ENCODE results near the gene ARHGDIG.
"Not testable (repeated sequence)": the region's sequence is repeated elsewhere in the genome, so short reads cannot be mapped to it uniquely, and the experiment has no call there.

The ARHGDIG gene

GRCh38 chr16:280552-280951 lies at the start of gene ARHGDIG:
ARHGDIG (plus strand) TSS chr16:280591; CDS start chr16:280681, 90 bp downstream.
- in situ Hi-C loops (cut with MboI; ENCODE audit: low sequenced_read_pairs): no loop called here

DNA sequence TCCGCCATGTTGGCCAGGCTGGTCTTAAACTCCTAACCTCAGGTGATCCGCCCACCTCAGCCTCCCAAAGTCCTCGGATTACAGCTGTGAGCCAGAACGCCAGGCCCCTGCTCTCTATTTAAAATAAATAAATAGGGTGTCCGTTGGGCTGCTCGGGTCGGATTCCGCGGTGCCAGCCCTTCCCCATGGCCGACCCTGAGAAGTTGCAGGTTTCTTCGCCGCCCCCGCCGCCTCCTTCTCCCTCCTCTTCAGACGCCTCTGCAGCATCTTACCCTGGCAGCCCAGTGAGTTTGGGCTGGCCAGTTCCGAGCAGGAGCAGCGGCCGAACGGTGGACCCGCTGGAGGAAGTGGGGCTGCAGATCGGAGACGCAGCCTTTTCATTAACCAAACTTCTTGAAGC lies 49.4 kb upstream of the ARHGDIG start:
- in situ Hi-C loops (cut with MboI; ENCODE audit: low sequenced_read_pairs): no loop called here

GRCh38 chr16:234468-235305 lies 45.7 kb upstream of the ARHGDIG start, which contains the start of gene FAM234A:
FAM234A (plus strand) TSS chr16:234821; CDS start chr16:254414, 19,593 bp downstream.
- in situ Hi-C loops (cut with MboI; ENCODE audit: low sequenced_read_pairs): no loop called here

DNA sequence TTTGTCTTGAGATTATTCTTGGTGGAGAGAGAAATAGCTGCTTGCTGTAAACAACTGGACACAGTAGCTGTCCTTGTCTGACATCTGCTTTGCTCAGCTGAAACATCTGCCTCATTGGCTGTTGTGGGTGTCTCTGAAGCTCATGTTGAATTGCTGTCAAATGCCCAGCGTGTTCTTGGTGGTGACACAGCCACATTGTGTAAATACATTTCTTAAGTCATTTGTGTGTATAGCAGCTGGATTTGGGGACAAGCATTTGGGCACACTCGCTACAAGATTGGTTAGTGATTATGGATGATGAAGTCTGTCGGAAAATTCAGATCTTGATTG lies 40.5 kb upstream of the ARHGDIG start:
- in situ Hi-C loops (cut with MboI; ENCODE audit: low sequenced_read_pairs): no loop called here

GRCh38 chr16:240559-240958 lies 39.8 kb upstream of the ARHGDIG start:
- in situ Hi-C loops (cut with MboI; ENCODE audit: low sequenced_read_pairs): no loop called here

GRCh38 chr16:242281-242680 lies 38.1 kb upstream of the ARHGDIG start:
- in situ Hi-C loops (cut with MboI; ENCODE audit: low sequenced_read_pairs): no loop called here

DNA sequence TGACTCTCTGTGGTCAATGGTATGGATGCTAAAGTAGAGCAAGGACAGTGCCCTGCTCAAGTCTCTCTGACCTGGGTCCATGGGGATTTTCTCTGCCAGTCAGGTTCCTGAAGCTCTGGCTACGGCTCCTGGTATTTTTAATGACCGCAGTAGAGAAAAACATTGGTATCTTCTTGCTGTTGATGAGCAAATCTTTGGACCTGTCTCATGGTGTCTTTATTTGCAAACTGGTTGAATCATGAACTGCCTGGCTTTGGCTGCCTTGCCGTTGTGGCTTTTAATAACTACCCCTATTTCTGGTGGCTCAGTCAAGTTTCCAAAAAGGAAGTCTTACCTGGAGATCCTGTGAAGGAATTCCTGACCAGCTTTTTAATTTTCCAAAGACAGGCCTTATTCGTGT lies 37.0 kb upstream of the ARHGDIG start:
- in situ Hi-C loops (cut with MboI; ENCODE audit: low sequenced_read_pairs): no loop called here

DNA sequence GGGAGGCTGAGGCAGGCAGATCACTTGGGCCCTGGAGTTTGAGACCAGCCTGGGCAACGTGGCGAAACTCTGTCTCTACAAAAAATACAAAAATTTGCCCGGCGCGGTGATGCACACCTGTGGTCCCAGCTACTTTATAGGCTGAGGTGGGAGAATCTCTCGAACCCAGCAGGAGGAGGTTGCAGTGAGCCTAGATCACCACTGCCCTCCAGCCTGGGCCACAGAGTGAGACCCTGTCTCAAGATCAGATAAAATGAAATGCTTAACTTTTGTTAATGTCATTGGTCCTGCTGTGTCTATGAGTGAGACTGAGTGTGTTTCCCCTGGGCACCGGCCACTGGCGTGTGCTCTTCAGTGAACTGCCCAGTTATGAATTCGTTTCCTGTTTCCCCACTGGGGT lies 35.3 kb upstream of the ARHGDIG start:
- in situ Hi-C loops (cut with MboI; ENCODE audit: low sequenced_read_pairs): no loop called here

DNA sequence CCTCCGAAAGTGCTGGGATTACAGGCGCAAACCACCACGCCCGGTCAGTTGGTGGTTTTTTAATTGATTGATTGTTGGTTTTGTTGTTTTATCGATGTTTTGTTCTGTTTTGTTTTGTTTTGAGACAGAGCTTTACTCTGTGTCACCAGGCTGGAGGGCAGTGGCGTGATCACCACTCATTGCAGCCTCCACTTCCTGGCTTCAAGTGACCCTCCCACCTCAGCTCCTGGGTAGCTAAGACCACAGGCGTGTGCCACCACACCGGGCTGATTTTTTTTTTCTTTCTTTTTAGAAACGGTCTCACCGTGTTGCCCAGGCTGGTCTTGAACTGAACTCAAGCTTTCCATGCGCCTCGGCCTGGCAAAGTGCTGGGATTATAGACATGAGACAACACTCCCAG lies 33.4 kb upstream of the ARHGDIG start:
- in situ Hi-C loops (cut with MboI; ENCODE audit: low sequenced_read_pairs): no loop called here

DNA sequence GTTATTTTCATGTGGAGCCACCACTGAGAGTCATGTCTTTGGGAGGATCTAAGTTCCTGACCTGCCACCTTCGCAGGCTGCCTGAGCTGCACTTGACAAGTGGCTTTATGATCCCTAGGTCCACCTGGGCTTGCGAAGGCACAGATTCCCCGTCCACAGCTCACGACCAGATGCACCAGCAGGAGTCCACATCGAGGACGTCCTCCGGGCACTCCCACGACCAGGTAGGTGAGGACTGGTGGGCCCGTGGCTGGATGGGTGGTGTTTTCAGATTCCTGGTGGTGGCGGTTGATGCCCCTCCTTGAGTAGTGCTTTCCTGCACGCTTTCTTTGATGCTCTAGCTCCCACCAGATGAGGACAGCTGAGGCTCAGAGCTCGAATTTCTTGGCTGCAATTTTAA lies 31.0 kb upstream of the ARHGDIG start:
- in situ Hi-C loops (cut with MboI; ENCODE audit: low sequenced_read_pairs): no loop called here

DNA sequence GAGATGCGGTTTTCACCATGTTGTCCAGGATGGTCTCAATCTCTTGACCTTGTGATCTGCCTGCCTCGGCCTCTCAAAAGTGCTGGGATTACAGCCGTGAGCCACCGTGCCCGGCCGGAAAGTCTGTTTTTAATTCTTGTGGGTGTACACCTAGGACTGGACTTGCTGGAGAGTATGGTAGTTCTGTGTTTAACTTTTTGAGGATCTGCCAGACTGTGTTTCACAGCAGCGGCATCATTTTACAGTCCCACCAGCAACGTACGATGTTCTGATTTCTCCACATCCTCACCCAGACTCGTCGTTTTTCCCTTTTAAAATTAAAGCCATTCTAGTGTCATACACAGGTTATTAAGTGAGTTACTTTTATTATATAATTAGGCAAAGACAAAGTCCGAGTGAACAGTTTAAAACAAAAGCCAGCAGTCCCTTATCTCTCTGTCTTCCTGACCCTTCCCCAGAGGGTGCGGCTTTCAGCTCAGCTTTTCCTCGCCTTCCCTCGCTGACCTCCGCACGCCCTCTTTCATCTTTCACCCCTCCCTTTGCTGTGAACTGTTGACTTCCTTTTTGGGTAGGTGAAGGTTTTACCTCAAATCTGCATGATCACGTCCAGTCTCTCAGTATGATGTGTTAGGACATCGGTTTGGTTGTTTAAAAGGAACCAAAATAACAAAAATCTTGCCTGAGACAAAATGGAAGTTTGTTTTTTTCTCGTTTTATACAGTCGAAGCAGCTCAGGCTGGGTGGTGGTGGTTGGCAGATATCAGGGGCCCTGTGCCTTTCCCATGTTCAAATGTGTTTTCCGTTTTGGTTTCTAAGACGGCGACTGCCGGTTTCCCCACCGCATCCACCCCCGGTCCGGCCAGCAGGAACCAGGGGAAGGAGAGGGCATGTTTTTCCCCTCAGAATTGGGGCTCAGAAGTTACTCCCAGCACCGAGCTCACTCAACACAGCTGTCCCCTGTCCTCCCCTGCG lies 27.7 kb upstream of the ARHGDIG start:
- in situ Hi-C loops (cut with MboI; ENCODE audit: low sequenced_read_pairs): no loop called here

DNA sequence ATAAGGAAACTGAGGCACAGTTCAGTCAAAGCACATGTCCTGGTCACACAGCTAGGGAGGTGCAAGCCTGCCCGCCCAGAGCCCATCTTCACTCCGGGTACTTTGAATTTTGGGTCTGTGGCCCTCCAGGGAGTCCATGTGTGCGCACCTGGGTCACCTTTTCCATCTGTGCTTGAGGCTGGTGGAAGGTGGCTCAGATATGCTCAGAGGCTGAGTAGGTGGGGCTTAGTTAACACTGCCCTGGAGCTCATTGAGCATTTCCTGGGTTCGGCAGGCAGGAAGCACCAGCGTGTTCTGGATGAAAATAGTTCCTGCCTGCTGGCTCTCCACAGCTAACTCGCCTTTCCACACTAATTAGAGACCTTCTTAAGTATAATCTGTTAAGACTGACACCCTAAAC lies 26.6 kb upstream of the ARHGDIG start:
- in situ Hi-C loops (cut with MboI; ENCODE audit: low sequenced_read_pairs): no loop called here

- in situ Hi-C loops (cut with MboI; ENCODE audit: low sequenced_read_pairs): no loop called here
These were observed 25.9 kb upstream of the ARHGDIG start for GRCh38 chr16:254461-254860.

GRCh38 chr16:255183-255582 lies 25.2 kb upstream of the ARHGDIG start:
- in situ Hi-C loops (cut with MboI; ENCODE audit: low sequenced_read_pairs): no loop called here

DNA sequence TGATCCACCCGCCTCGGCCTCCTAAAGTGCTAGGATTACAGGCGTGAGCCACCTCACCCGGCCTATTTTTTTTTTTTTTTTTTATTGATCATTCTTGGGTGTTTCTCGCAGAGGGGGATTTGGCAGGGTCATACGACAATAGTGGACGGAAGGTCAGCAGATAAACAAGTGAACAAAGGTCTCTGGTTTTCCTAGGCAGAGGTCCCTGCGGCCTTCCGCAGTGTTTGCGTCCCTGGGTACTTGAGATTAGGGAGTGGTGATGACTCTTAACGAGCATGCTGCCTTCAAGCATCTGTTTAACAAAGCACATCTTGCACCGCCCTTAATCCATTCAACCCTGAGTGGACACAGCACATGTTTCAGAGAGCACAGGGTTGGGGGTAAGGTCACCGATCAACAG lies 22.3 kb upstream of the ARHGDIG start:
- in situ Hi-C loops (cut with MboI; ENCODE audit: low sequenced_read_pairs): not testable (repeated sequence)

GRCh38 chr16:259226-259625 lies 21.2 kb upstream of the ARHGDIG start:
- in situ Hi-C loops (cut with MboI; ENCODE audit: low sequenced_read_pairs): no loop called here

DNA sequence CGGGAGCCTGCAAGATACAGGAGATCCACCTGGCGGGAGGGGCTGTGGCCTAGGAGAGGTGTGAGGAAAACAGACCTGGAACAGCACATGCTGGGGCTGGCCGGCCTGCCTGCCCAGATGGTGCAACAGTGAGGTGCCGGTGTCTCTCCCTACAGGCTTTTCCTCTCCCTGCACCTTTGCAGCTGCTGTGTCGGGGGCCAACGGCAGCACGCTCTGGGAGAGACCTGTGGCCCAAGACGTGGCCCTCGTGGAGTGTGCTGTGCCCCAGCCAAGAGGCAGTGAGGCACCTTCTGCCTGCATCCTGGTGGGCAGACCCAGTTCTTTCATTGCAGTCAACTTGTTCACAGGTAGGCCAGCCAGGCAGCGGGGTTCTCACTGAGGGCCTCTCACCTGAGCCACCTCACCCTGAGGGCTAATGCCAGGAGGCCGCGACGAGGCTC lies 20.6 kb upstream of the ARHGDIG start:
- in situ Hi-C loops (cut with MboI; ENCODE audit: low sequenced_read_pairs): no loop called here

DNA sequence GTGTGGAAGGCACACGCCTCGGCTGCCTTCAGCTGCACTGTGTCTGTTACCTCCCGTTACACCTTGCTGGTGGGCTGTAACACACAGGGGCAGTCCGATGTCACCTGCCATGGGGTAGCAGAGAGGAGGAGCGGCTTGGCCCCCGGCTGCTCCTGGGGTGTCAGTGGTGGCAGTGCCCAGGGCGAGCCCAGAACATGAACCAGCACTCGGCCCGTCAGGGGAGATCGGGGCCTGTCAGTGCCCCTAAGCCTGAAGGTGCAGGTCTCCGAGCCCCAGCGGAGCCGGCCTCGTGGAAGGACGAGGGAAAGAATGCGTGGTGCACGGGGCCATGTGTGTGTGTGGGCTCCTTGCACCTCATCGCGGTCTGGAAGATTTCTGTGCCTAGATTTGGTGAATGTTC lies 20.1 kb upstream of the ARHGDIG start:
- in situ Hi-C loops (cut with MboI; ENCODE audit: low sequenced_read_pairs): no loop called here

DNA sequence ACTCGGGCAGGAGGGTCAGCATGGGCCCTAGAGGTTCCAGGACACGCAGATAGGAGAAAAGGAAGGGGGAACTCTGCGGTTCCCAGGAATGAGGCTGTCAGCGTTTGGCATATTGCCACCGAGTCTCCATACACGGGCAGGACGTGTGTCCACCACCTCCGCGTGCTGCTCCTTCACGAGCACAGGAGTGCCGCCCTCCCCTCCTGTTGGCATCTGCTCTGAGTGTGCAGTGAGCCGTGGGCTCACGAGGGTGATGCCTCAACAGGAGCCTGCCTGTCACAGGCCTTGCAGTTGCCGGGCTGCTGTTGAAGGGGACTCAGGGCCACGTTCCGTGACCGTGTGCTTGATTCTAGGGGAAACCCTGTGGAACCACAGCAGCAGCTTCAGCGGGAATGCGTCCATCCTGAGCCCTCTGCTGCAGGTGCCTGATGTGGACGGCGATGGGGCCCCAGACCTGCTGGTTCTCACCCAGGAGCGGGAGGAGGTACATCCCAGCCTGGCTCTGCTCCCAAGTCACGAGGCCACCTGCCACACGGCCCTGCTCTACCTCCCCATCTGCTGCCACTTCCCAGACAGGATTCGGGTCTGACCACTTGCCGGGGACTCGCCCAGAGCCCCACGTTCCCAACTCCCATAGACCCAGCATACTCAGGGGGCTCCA lies 19.2 kb upstream of the ARHGDIG start:
- in situ Hi-C loops (cut with MboI; ENCODE audit: low sequenced_read_pairs): no loop called here

GRCh38 chr16:262121-262745 lies 18.2 kb upstream of the ARHGDIG start:
- in situ Hi-C loops (cut with MboI; ENCODE audit: low sequenced_read_pairs): no loop called here

Data from hTERT RPE-1 (cell line).